ENCODE measurements around the gene LARP1. TPM values are rescaled to one million over a fixed set of nuclear protein-coding genes. Genes with fewer than 3 reads are reported as not detected.

Gene LARP1
- total and polyA plus RNA-seq, 2 donors (not counting 1 experiment from before 2014, with no cell fraction given): 59.6 to 150 TPM

DNA sequence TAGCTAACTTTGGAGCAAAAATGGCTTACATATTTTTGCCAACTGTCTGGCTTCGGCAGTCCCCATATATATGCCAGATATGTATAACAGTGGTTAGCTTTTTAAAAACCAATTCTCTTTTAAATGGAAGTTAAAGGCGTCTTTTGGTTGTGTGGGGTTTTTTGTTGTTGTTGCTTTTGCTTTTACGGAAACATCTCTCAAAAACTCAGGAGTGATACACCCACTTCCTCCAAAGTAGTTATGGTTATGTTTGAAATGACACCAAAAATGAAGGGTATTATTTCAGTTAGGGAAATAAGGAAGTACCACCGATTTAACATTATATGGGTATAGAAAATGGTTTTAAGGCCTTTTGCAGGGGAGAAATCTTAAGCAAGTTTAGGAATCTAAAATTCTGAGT lies 105.6 kb downstream of the LARP1 start:
- H3K27ac ChIP-seq (ENCODE audit: low read length in 2 of 2): peak overlapping the region; percentile 19 to 99
- no peak for ATAC-seq (ENCODE audit: low read depth)
- peak; percentile 19 for DNase-seq
- H3K9me3 ChIP-seq (ENCODE audit: control extremely low read depth in 1 of 3, control insufficient read depth in 2 of 3, insufficient read depth in 1 of 3, low read length in 2 of 3): no peaks in the 10 kb centered on the region
- peaks cover 46 to 54% of the 10 kb centered on the region in 2 donors for H3K4me1 ChIP-seq (ENCODE audit: control insufficient read depth in 2 of 2, insufficient read depth in 2 of 2, low read length in 2 of 2)
- ChIA-PET CTCF (no interaction called here), POLR2A (no interaction called here)
- Mint-ChIP-seq H3K9me3 (ENCODE audit: insufficient read depth) (no peaks in the 10 kb centered on the region), H3K4me1 (peaks cover 59% of the 10 kb centered on the region), H3K4me3 (peak overlapping the region; percentile 95), H3K27me3 (no peaks in the 10 kb centered on the region), H3K27ac (peak overlapping the region; percentile 98)
- H3K79me2 ChIP-seq (ENCODE audit: control insufficient read depth, insufficient read depth, low read length): peaks cover 76% of the 10 kb centered on the region
- H3K36me3 ChIP-seq (replicated peaks in 1 of 2; ENCODE audit: control extremely low read depth in 1 of 2, control insufficient read depth in 1 of 2, extremely low read depth in 1 of 2, insufficient read depth in 2 of 2, low read length in 1 of 2): peaks cover 4 to 25% of the 10 kb centered on the region in 2 experiments
- no CpG with 5 or more reads among the region's 4 CpGs for WGBS (ENCODE audit: insufficient coverage)
- peak overlapping the region in 2 of 5 experiments; percentile 85 to 100 for H3K4me3 ChIP-seq (ENCODE audit: control extremely low read depth in 1 of 5, extremely low read depth in 1 of 5, insufficient read depth in 1 of 5, low read depth in 2 of 5, low read length in 4 of 5)
- peak overlapping the region; percentile 85 for H3K4me2 ChIP-seq (replicated peaks; ENCODE audit: low read depth, low read length, poor library complexity, severe bottlenecking)
- intact Hi-C loops (cut with micrococcal nuclease): no loop called here
- no peak overlapping the region for H2AFZ ChIP-seq (ENCODE audit: insufficient read depth, low read depth, low read length, poor library complexity, severe bottlenecking)
- TF ChIP-seq, protein P1, sequence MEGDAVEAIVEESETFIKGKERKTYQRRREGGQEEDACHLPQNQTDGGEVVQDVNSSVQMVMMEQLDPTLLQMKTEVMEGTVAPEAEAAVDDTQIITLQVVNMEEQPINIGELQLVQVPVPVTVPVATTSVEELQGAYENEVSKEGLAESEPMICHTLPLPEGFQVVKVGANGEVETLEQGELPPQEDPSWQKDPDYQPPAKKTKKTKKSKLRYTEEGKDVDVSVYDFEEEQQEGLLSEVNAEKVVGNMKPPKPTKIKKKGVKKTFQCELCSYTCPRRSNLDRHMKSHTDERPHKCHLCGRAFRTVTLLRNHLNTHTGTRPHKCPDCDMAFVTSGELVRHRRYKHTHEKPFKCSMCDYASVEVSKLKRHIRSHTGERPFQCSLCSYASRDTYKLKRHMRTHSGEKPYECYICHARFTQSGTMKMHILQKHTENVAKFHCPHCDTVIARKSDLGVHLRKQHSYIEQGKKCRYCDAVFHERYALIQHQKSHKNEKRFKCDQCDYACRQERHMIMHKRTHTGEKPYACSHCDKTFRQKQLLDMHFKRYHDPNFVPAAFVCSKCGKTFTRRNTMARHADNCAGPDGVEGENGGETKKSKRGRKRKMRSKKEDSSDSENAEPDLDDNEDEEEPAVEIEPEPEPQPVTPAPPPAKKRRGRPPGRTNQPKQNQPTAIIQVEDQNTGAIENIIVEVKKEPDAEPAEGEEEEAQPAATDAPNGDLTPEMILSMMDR (IDR thresholded peaks at IDR 0.05): no peak
- TF ChIP-seq EZH2 (IDR thresholded peaks at IDR 0.05; ENCODE audit: borderline replicate concordance, insufficient read depth, low read depth, low read length, poor library complexity, severe bottlenecking): no peak
- peaks cover 44% of the 10 kb centered on the region for H4K20me1 ChIP-seq (ENCODE audit: control insufficient read depth, insufficient read depth, low read length, poor library complexity, severe bottlenecking)
- H3K27me3 ChIP-seq (replicated peaks in 1 of 4; ENCODE audit: control extremely low read depth in 1 of 4, control insufficient read depth in 3 of 4, insufficient read depth in 4 of 4, low read length in 3 of 4): no peaks in the 10 kb centered on the region
- H3K9ac ChIP-seq (ENCODE audit: low read length): peak overlapping the region; percentile 93

DNA sequence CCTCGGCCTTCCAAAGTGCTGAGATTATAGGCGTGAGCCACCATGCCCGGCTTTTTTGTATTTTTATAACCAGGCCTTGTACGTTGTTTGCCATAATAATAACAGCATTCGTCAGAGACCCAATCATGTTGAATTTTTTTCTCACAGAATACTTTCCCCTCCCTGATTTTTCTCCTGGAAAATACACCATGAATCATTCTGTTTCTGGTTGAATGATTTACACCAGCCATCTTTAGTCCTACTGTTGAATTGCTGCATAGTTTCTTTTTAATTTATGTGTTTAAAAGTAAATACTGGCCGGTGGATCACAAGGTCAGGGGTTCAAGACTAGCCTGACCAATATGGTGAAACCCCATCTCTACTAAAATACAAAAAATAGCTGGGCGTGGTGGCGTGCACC lies 106.8 kb downstream of the LARP1 start:
- H3K9me3 Mint-ChIP-seq (ENCODE audit: insufficient read depth): no peaks in the 10 kb centered on the region
- Histone ChIP-seq H3K36me3 (replicated peaks in 1 of 2; ENCODE audit: control extremely low read depth in 1 of 2, control insufficient read depth in 1 of 2, extremely low read depth in 1 of 2, insufficient read depth in 2 of 2, low read length in 1 of 2) (peaks cover 5 to 36% of the 10 kb centered on the region in 2 experiments), H3K4me1 (ENCODE audit: control insufficient read depth in 2 of 2, insufficient read depth in 2 of 2, low read length in 2 of 2) (peaks cover 45 to 52% of the 10 kb centered on the region in 2 donors), H3K27ac (ENCODE audit: low read length in 2 of 2) (peak overlapping the region in 1 of 2 donors; percentile 99), H2AFZ (ENCODE audit: insufficient read depth, low read depth, low read length, poor library complexity, severe bottlenecking) (no peak overlapping the region), H3K27me3 (replicated peaks in 1 of 4; ENCODE audit: control extremely low read depth in 1 of 4, control insufficient read depth in 3 of 4, insufficient read depth in 4 of 4, low read length in 3 of 4) (no peaks in the 10 kb centered on the region), H3K4me2 (replicated peaks; ENCODE audit: low read depth, low read length, poor library complexity, severe bottlenecking) (peak overlapping the region; percentile 36), H3K4me3 (ENCODE audit: control extremely low read depth in 1 of 5, extremely low read depth in 1 of 5, insufficient read depth in 1 of 5, low read depth in 2 of 5, low read length in 4 of 5) (no peak overlapping the region), H4K20me1 (ENCODE audit: control insufficient read depth, insufficient read depth, low read length, poor library complexity, severe bottlenecking) (peaks cover 55% of the 10 kb centered on the region), H3K79me2 (ENCODE audit: control insufficient read depth, insufficient read depth, low read length) (peaks cover 88% of the 10 kb centered on the region), H3K9ac (ENCODE audit: low read length) (no peak overlapping the region), H3K9me3 (ENCODE audit: control extremely low read depth in 1 of 3, control insufficient read depth in 2 of 3, insufficient read depth in 1 of 3, low read length in 2 of 3) (no peaks in the 10 kb centered on the region)
- H3K4me3 Mint-ChIP-seq: peak overlapping the region; percentile 29
- H3K4me1 Mint-ChIP-seq: peaks cover 58% of the 10 kb centered on the region
- DNase-seq (no peak), ATAC-seq (ENCODE audit: low read depth) (no peak)
- no peak for TF ChIP-seq EZH2 (IDR thresholded peaks at IDR 0.05; ENCODE audit: borderline replicate concordance, insufficient read depth, low read depth, low read length, poor library complexity, severe bottlenecking)
- no peaks in the 10 kb centered on the region for H3K27me3 Mint-ChIP-seq
- WGBS (ENCODE audit: insufficient coverage): 87% methylated on average over 7 of the region's 8 CpGs
- peak overlapping the region; percentile 32 for H3K27ac Mint-ChIP-seq
- CTCF ChIA-PET: no interaction called here
- intact Hi-C loops (cut with micrococcal nuclease): no loop called here
- POLR2A ChIA-PET: no interaction called here
